ENCODE measurements around the gene PTPRG. TPM values are rescaled to one million over a fixed set of nuclear protein-coding genes. Genes with fewer than 3 reads are reported as not detected.

The PTPRG gene
- total and polyA plus RNA-seq, 10 of the 15 experiments (the other 5 are each of a cell fraction or from before 2014, with no cell fraction given) = 0.29 to 20.7 (median 1.4) TPM

DNA sequence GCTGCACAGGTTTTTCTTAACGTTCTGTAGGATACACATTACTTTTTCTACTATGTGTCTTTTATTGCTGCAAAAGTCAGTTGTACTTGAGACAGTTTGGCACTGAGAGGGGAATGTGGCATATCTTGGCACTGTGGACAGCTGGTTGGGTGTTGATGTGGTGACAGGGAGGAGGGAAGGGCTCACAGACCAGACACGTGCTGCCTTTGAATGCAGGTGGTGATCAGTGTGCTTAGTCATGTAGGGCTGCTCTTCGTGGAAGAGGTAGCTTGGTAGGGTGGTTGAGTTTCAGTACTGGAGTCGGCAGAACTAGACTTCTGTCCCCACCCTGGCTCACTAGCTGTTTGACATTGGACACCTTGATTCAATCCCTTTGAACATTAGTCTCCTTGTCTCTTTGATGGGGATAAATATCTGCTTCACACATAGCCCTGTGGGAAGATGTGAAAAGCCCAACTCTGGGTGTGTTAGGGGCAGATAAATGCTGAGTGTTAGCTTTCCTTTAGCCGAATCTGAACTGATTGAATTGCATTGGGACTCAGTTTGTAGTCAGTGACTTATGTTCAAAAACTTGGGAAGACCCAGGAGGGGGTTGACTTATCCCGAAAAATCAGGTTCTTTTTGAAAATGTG is 108.4 kb downstream of the PTPRG start (continued):
- TF ChIP-seq, protein P1, sequence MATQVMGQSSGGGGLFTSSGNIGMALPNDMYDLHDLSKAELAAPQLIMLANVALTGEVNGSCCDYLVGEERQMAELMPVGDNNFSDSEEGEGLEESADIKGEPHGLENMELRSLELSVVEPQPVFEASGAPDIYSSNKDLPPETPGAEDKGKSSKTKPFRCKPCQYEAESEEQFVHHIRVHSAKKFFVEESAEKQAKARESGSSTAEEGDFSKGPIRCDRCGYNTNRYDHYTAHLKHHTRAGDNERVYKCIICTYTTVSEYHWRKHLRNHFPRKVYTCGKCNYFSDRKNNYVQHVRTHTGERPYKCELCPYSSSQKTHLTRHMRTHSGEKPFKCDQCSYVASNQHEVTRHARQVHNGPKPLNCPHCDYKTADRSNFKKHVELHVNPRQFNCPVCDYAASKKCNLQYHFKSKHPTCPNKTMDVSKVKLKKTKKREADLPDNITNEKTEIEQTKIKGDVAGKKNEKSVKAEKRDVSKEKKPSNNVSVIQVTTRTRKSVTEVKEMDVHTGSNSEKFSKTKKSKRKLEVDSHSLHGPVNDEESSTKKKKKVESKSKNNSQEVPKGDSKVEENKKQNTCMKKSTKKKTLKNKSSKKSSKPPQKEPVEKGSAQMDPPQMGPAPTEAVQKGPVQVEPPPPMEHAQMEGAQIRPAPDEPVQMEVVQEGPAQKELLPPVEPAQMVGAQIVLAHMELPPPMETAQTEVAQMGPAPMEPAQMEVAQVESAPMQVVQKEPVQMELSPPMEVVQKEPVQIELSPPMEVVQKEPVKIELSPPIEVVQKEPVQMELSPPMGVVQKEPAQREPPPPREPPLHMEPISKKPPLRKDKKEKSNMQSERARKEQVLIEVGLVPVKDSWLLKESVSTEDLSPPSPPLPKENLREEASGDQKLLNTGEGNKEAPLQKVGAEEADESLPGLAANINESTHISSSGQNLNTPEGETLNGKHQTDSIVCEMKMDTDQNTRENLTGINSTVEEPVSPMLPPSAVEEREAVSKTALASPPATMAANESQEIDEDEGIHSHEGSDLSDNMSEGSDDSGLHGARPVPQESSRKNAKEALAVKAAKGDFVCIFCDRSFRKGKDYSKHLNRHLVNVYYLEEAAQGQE (IDR thresholded peaks at IDR 0.05; ENCODE audit: low read depth, low read length) = no peak
- TF ChIP-seq IKZF2 (IDR thresholded peaks at IDR 0.05) (peak; percentile 22 to 64; a peak in 1 of 4 replicates), MTA2 (IDR thresholded peaks at IDR 0.05; ENCODE audit: low read depth) (0 out of 2 replicates have a peak, but pooled peaks have one; percentile 15), ATF7 (IDR thresholded peaks at IDR 0.05; ENCODE audit: low read depth) (no peak), BHLHE40 (IDR thresholded peaks at IDR 0.05; ENCODE audit: borderline replicate concordance in 1 of 2, low read depth in 2 of 2, low read length in 1 of 2) (peak; percentile 80 to 95; a peak in 3 of 4 replicates)
- TF ChIP-seq, protein P2, sequence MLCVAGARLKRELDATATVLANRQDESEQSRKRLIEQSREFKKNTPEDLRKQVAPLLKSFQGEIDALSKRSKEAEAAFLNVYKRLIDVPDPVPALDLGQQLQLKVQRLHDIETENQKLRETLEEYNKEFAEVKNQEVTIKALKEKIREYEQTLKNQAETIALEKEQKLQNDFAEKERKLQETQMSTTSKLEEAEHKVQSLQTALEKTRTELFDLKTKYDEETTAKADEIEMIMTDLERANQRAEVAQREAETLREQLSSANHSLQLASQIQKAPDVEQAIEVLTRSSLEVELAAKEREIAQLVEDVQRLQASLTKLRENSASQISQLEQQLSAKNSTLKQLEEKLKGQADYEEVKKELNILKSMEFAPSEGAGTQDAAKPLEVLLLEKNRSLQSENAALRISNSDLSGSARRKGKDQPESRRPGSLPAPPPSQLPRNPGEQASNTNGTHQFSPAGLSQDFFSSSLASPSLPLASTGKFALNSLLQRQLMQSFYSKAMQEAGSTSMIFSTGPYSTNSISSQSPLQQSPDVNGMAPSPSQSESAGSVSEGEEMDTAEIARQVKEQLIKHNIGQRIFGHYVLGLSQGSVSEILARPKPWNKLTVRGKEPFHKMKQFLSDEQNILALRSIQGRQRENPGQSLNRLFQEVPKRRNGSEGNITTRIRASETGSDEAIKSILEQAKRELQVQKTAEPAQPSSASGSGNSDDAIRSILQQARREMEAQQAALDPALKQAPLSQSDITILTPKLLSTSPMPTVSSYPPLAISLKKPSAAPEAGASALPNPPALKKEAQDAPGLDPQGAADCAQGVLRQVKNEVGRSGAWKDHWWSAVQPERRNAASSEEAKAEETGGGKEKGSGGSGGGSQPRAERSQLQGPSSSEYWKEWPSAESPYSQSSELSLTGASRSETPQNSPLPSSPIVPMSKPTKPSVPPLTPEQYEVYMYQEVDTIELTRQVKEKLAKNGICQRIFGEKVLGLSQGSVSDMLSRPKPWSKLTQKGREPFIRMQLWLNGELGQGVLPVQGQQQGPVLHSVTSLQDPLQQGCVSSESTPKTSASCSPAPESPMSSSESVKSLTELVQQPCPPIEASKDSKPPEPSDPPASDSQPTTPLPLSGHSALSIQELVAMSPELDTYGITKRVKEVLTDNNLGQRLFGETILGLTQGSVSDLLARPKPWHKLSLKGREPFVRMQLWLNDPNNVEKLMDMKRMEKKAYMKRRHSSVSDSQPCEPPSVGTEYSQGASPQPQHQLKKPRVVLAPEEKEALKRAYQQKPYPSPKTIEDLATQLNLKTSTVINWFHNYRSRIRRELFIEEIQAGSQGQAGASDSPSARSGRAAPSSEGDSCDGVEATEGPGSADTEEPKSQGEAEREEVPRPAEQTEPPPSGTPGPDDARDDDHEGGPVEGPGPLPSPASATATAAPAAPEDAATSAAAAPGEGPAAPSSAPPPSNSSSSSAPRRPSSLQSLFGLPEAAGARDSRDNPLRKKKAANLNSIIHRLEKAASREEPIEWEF (IDR thresholded peaks at IDR 0.05; ENCODE audit: insufficient replicate concordance, low read depth, low read length) = no peak
